GM12878 (cell line): Measurements from ENCODE around the gene C1QTNF12. TPM values are rescaled to one million over a fixed set of nuclear protein-coding genes. Genes with fewer than 3 reads are reported as not detected.

Experiments
- ATAC-seq: fragments of 200-7000 bp; cut with Tn5 transposase; 3 replicates; pipeline ENCODE4 v1.9.1; 2020; ENCODE audit warnings: mild to moderate bottlenecking, moderate library complexity
- BruUV-seq: library from RNA; stranded (reverse); fragments of 400-500 nt; replicated peaks from 2 replicates; lab custom pipeline; 2021; lab: Mats Ljungman, UMichigan
- CTCF ChIA-PET: fragments of 300-600 bp; sonication (Branson Sonifier 250); formaldehyde crosslinking; extraction: SDS; loops from one replicate; lab custom pipeline; 2021; ENCODE audit warnings: inconsistent platforms; lab: Yijun Ruan, JAX
- POLR2A ChIA-PET: fragments of 350-600 bp; formaldehyde crosslinking; extraction: SDS; loops from one replicate; lab custom pipeline; 2021; ENCODE audit warnings: inconsistent platforms; lab: Charles Lee
- RAD21 ChIA-PET: fragments of 300-600 bp; sonication (Branson Sonifier 250); formaldehyde crosslinking; loops from one replicate; lab custom pipeline; 2023; ENCODE audit warnings: antibody characterized with exemption; ENCODE audit not compliant: unreplicated experiment; lab: Charles Lee
- SMC1A ChIA-PET: fragments of 300-600 bp; sonication (Branson Sonifier 250); formaldehyde crosslinking; loops from one replicate; lab custom pipeline; 2023; ENCODE audit not compliant: unreplicated experiment, uncharacterized antibody; lab: Charles Lee
- DNase-seq: peaks from one replicate; pipeline ENCODE4 v3.0.0-alpha.2; 2011; ENCODE audit warnings: low read depth, low spot score
- FAIRE-seq: peaks from 3 replicates; lab custom pipeline; 2011; peaks lifted over from hg19 to GRCh38; lab: Jason Lieb, UNC
- H2AFZ ChIP-seq: 2 replicates; pipeline ENCODE4 v1.6.0; 2011; ENCODE audit warnings: low read depth, low read length, control low read depth; ENCODE audit not compliant: control insufficient read depth
- H3K27ac ChIP-seq: 2 replicates; pipeline ENCODE4 v1.5.1; 2011; ENCODE audit warnings: control low read depth; ENCODE audit not compliant: control insufficient read depth, insufficient read depth
- H3K27me3 ChIP-seq, 2 experiments: replicated peaks in 1 of 2; 2 replicates each; pipeline versions ENCODE4 v1.6.0 to v1.6.1; 2011; ENCODE audit warnings: low read length in 1 of 2; ENCODE audit not compliant: control insufficient read depth in 2 of 2, insufficient read depth in 2 of 2
- H3K36me3 ChIP-seq, 2 experiments: 2 replicates each; pipeline ENCODE4 v1.5.1; 2011; ENCODE audit warnings: low read length in 1 of 2; ENCODE audit not compliant: control insufficient read depth in 2 of 2, insufficient read depth in 2 of 2
- H3K4me1 ChIP-seq: 2 replicates; pipeline ENCODE4 v1.6.1; 2011; ENCODE audit warnings: mild to moderate bottlenecking, low read length, moderate library complexity, mixed read lengths; ENCODE audit not compliant: control insufficient read depth, insufficient read depth
- H3K4me2 ChIP-seq: 2 replicates; pipeline ENCODE4 v1.6.0; 2011; ENCODE audit warnings: control low read depth; ENCODE audit not compliant: control insufficient read depth, insufficient read depth
- H3K4me3 ChIP-seq: fragments of 200-600 bp; sonication (generic); 2 replicates; pipeline ENCODE4 v1.5.1; 2016
- H3K79me2 ChIP-seq: 2 replicates; pipeline ENCODE4 v1.6.0; 2011; ENCODE audit warnings: low read length; ENCODE audit not compliant: control insufficient read depth, insufficient read depth
- H3K9ac ChIP-seq: 2 replicates; pipeline ENCODE4 v1.8.0; 2011; ENCODE audit warnings: low read length, control low read depth, mixed read lengths; ENCODE audit not compliant: control insufficient read depth, insufficient read depth
- H3K9me3 ChIP-seq: replicated peaks from 3 replicates; pipeline ENCODE4 v1.5.1; 2011; ENCODE audit warnings: mild to moderate bottlenecking, low read length; ENCODE audit not compliant: control insufficient read depth, insufficient read depth
- H4K20me1 ChIP-seq: 2 replicates; pipeline ENCODE4 v1.6.0; 2011; ENCODE audit not compliant: control insufficient read depth, insufficient read depth
- ESRRA ChIP-seq: IDR thresholded peaks from 2 replicates; pipeline ENCODE4 v1.6.1; 2012; ENCODE audit warnings: mild to moderate bottlenecking, low read length, improper control_type of control experiment
- SMAD1 ChIP-seq: fragments of 450-650 bp; IDR thresholded peaks from 2 replicates; pipeline ENCODE4 v1.6.1; 2018; ENCODE audit warnings: mild to moderate bottlenecking, low read depth; ENCODE audit not compliant: partially characterized antibody
- SP1 ChIP-seq: IDR thresholded peaks from one replicate; pipeline ENCODE4 v1.6.1; 2011; ENCODE audit warnings: low read depth, low read length
- STAT3 ChIP-seq: IDR thresholded peaks from 2 replicates; pipeline ENCODE4 v1.6.1; 2011; ENCODE audit warnings: low read depth, low read length, improper control_type of control experiment
- ZBTB4 ChIP-seq: fragments of 450-650 bp; formaldehyde crosslinking; IDR thresholded peaks from 2 replicates; pipeline ENCODE4 v1.4.0; 2022; ENCODE audit warnings: mild to moderate bottlenecking, moderate library complexity
- WGBS: methylation state at CpG from one replicate; pipeline ENCODE4 v1.1.6; 2016; ENCODE audit warnings: low lambda C conversion rate; ENCODE audit not compliant: insufficient replicate concordance, insufficient coverage; ENCODE audit errors: missing lambda C conversion rate; 5-methylcytosine and 5-hydroxymethylcytosine counted together
- in situ Hi-C: fragments of 300-500 bp; cut with MboI; formaldehyde crosslinking; loops from 9 replicates; pipeline ENCODE4 v1.14.3; 2018; ENCODE audit warnings: mixed read lengths
- intact Hi-C: fragments of 100-400 bp; cut with micrococcal nuclease; formaldehyde crosslinking; loops from one replicate; pipeline ENCODE4 v1.14.2; 2022; ENCODE audit not compliant: unreplicated experiment
- polyA plus RNA-seq, 11 experiments: library from polyadenylated mRNA; depleted of rRNA in 4 of 11; unstranded in 6 of 11; stranded (reverse) in 5 of 11; fragments of >200 nt; fragmentation: Nextera tagmentation in 4 of 11; fragmentation: Illumina TruSeq in 1 of 11; extraction: Ambion mirVana in 4 of 11; extraction: Trizol in 1 of 11; gene quantifications; 1 replicate in 1 of 11; 2 replicates in 10 of 11; pipeline versions ENCODE4 v1.2.1 to v1.2.3, GENCODE V29; 2011 to 2016; ENCODE audit warnings: inconsistent platforms in 2 of 11, missing spikeins in 2 of 11, low read depth in 1 of 11
- total RNA-seq, 4 experiments: library from RNA; depleted of rRNA in 3 of 4; stranded (reverse); fragments of >200 nt in 3 of 4; fragmentation: Illumina TruSeq in 1 of 4; extraction: Trizol in 1 of 4; gene quantifications; 2 replicates each; pipeline versions ENCODE4 v1.2.1 to v1.2.3, GENCODE V29; 2013 to 2021
- TF ChIP-seq, protein P1 (sequence below): fragments of 450-650 bp; IDR thresholded peaks from 2 replicates; pipeline ENCODE4 v1.6.1; 2016; ENCODE audit warnings: mild to moderate bottlenecking

C1QTNF12 gene
- total and polyA plus RNA-seq, 10 of the 15 experiments (the other 5 are each of a cell fraction or from before 2014, with no cell fraction given) = 0.17 to 1.0 (median 0.31) TPM; not detected in 5

DNA sequence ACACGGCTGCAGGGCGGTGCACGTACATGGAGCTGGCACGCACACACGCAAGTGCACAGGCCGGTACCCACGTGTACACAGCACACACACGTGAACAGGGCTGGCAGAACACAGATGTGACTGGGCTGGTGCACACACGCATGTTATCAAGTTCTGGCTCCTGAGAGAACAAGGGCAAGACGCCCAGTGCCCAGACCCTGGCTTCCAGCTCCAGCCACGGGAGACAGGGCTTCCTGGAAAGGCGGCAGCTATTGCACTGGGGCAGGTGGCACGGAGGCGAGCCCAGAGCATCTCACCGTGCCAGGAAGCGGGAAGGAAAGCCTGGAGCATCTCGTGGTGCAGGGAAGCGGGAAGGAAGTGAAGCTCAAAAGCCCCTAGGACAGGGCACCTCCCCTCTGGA lies 20.6 kb downstream of the C1QTNF12 start (continued):
- TF ChIP-seq ZBTB4 (CRISPR knock-in tag) = no peak
- TF ChIP-seq SMAD1 = no peak
- TF ChIP-seq ESRRA = no peak
- TF ChIP-seq, protein P1, sequence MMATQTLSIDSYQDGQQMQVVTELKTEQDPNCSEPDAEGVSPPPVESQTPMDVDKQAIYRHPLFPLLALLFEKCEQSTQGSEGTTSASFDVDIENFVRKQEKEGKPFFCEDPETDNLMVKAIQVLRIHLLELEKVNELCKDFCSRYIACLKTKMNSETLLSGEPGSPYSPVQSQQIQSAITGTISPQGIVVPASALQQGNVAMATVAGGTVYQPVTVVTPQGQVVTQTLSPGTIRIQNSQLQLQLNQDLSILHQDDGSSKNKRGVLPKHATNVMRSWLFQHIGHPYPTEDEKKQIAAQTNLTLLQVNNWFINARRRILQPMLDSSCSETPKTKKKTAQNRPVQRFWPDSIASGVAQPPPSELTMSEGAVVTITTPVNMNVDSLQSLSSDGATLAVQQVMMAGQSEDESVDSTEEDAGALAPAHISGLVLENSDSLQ = no peak
- TF ChIP-seq STAT3 = no peak
- no peak for TF ChIP-seq SP1

- FAIRE-seq = no peak
- peaks cover 4% of the 10 kb centered on the region for H3K4me1 ChIP-seq
Observed at GRCh38 chr1:1225238-1225845, 21.2 kb downstream of the C1QTNF12 start.

More at GRCh38 chr1:1225238-1225845, 21.2 kb downstream of the C1QTNF12 start:
- Histone ChIP-seq H4K20me1 (no peaks in the 10 kb centered on the region), H3K9me3 (no peaks in the 10 kb centered on the region), H2AFZ (no peak overlapping the region), H3K27me3 (no peaks in the 10 kb centered on the region), H3K27ac (no peak overlapping the region), H3K4me2 (no peak overlapping the region), H3K36me3 (peaks cover 10 to 44% of the 10 kb centered on the region in 2 experiments; a peak in 3 of 4 replicates), H3K79me2 (peaks cover 28% of the 10 kb centered on the region), H3K4me3 (no peak overlapping the region), H3K9ac (no peak overlapping the region)
- 97% methylated on average over 29 of the region's 34 CpGs for WGBS
- ChIA-PET CTCF (no interaction called here), SMC1A (no interaction called here), RAD21 (no interaction called here), POLR2A (interaction anchor here (0.5 kb wide), 1 partner anchor 39 kb away, joined by 3 read pairs; no protein-coding TSS in a partner anchor)
- TF ChIP-seq ZBTB4 (CRISPR knock-in tag) = no peak
- DNase-seq (no peak), ATAC-seq (no peak)
- in situ Hi-C loops = no loop called here
- no TSS peak for BruUV-seq
- intact Hi-C loops = no loop called here
